ENCODE results near the gene POLR1F.

GRCh38 chr7:19708397-19709248 lies at the start of gene POLR1F:
- TF ChIP-seq CTCF (IDR thresholded peaks at IDR 0.05) (peak; percentile 80), EZH2 (IDR thresholded peaks at IDR 0.05; ENCODE audit: borderline replicate concordance, insufficient read depth, low read depth, low read length, poor library complexity, severe bottlenecking) (no peak)
